NCI-H2171 (cell line): ENCODE data around the gene EMP2.
A peak's percentile ranks its signal among the peaks of the same experiment; 100 is the strongest.
"Not testable (repeated sequence)": the region's sequence is repeated elsewhere in the genome, so short reads cannot be mapped to it uniquely, and the experiment has no call there.

Source experiments
- DNase-seq: peaks from one replicate; lab custom pipeline; 2025; lab: John Stamatoyannopoulos, UW

Gene EMP2

GRCh38 chr16:10578474-10579316 is 1.7 kb downstream of the EMP2 start:
- no peak for DNase-seq

- peak; percentile 33 for DNase-seq
Measured at GRCh38 chr16:10577305-10578202, 2.8 kb downstream of the EMP2 start.

GRCh38 chr16:10576390-10577304 is 3.8 kb downstream of the EMP2 start:
- DNase-seq: no peak

- DNase-seq: no peak
Measured at GRCh38 chr16:10575506-10576130, 4.8 kb downstream of the EMP2 start.

GRCh38 chr16:10572611-10573010 is 7.8 kb downstream of the EMP2 start:
- DNase-seq: no peak

- DNase-seq: no peak
Measured at GRCh38 chr16:10571354-10571753, 9.0 kb downstream of the EMP2 start.

- no peak for DNase-seq
Measured at GRCh38 chr16:10569621-10570020, 10.8 kb downstream of the EMP2 start.

GRCh38 chr16:10566613-10567012 is 13.8 kb downstream of the EMP2 start:
- DNase-seq: no peak

GRCh38 chr16:10565167-10565566 is 15.2 kb downstream of the EMP2 start:
- no peak for DNase-seq

GRCh38 chr16:10564591-10564990 is 15.8 kb downstream of the EMP2 start:
- no peak for DNase-seq

- DNase-seq: no peak
Measured at GRCh38 chr16:10562361-10562899, 18.0 kb downstream of the EMP2 start.

GRCh38 chr16:10561425-10561824 is 19.0 kb downstream of the EMP2 start:
- no peak for DNase-seq

- DNase-seq: no peak
Measured at GRCh38 chr16:10561001-10561400, 19.4 kb downstream of the EMP2 start.

GRCh38 chr16:10559792-10560191 is 20.6 kb downstream of the EMP2 start:
- DNase-seq: not testable (repeated sequence)

GRCh38 chr16:10558746-10559641 is 21.4 kb downstream of the EMP2 start:
- no peak for DNase-seq

GRCh38 chr16:10558305-10558704 is 22.1 kb downstream of the EMP2 start:
- DNase-seq: no peak

GRCh38 chr16:10557750-10558149 is 22.6 kb downstream of the EMP2 start:
- DNase-seq: no peak

- no peak for DNase-seq
Measured at GRCh38 chr16:10556236-10556635, 24.2 kb downstream of the EMP2 start.

- DNase-seq: no peak
Measured at GRCh38 chr16:10554569-10554968, 25.8 kb downstream of the EMP2 start.

GRCh38 chr16:10552998-10553491 is 27.4 kb downstream of the EMP2 start:
- DNase-seq: no peak
